Effector memory CD8-positive, alpha-beta T cell (primary cell): ENCODE data around the gene ADGRG4.

Source experiments
- ATAC-seq: fragments of 150-1000 bp; cut with Tn5 transposase; replicated peaks from 2 replicates; pipeline ENCODE4 v1.10.0; 2021; ENCODE audit warnings: mild to moderate bottlenecking, moderate library complexity
- DNase-seq, 3 experiments: peaks; one replicate each; pipeline ENCODE4 v3.0.0; 2021
- H3K27ac Mint-ChIP-seq, 2 donors: one replicate each; pipeline ENCODE4 v1.8.0; 2022; ENCODE audit warnings: mild to moderate bottlenecking in 2 of 2, mixed read lengths in 2 of 2, moderate library complexity in 2 of 2
- H3K27me3 Mint-ChIP-seq, 2 donors: one replicate each; pipeline ENCODE4 v1.8.0; 2022; ENCODE audit warnings: mixed read lengths in 2 of 2
- H3K36me3 Mint-ChIP-seq: one replicate; pipeline ENCODE4 v1.8.0; 2022; ENCODE audit warnings: mild to moderate bottlenecking, moderate library complexity, mixed read lengths; ENCODE audit not compliant: insufficient read depth
- H3K4me1 Mint-ChIP-seq, 2 donors: one replicate each; pipeline ENCODE4 v1.8.0; 2022; ENCODE audit warnings: low read depth in 2 of 2, mixed read lengths in 2 of 2
- H3K4me3 Mint-ChIP-seq, 2 donors: one replicate each; pipeline ENCODE4 v1.8.0; 2022; ENCODE audit warnings: mild to moderate bottlenecking in 2 of 2, mixed read lengths in 2 of 2, moderate library complexity in 2 of 2
- H3K9me3 Mint-ChIP-seq, 2 donors: one replicate each; pipeline ENCODE4 v1.8.0; 2022; ENCODE audit warnings: mixed read lengths in 2 of 2

Gene ADGRG4

DNA sequence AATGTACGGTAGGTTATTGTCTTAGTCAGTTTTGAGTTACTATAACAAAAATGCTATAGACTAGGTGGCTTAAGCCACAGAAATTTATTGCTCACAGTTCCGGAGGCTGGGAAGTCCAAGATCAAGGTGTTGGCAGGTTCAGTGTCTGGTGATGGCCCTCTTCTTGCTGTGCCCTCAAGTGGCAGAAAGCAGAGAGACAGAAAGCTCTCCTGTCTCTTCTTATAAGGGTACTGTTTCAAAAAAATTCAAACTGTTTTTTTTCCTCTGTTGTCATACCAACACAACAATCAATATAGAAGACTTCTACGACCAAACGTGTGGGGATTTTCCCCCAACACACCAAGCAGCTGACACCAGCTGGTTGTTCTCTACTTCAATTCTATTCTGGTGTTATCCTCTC, 53.4 kb downstream of the ADGRG4 start:
- Mint-ChIP-seq H3K36me3 (no peaks in the 10 kb centered on the region), H3K27me3 (peaks cover 11 to 12% of the 10 kb centered on the region in 2 donors), H3K4me1 (no peaks in the 10 kb centered on the region), H3K27ac (no peak overlapping the region), H3K4me3 (no peak overlapping the region), H3K9me3 (no peaks in the 10 kb centered on the region)
- DNase-seq (no peak), ATAC-seq (no peak)

DNA sequence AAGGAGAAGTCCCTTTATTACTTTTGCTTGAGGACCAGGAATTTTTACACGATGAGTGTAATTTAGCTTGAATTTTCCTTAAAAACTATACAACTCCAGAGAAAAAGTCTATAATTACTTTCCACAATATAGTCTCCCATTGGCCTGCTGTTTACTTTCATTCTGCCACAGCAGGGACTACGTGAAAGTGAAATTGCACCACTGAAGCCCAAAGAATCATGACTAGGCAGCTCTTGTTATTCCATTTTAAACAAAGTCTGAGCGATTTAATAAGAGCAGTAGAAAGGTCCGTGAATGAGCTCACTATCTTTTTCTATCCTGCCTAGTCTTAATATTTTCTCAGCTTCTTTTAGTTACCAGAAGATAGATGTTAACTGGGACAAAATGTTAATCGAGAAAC, 68.6 kb downstream of the ADGRG4 start:
- ATAC-seq (no peak), DNase-seq (no peak)
- peaks cover 3% of the 10 kb centered on the region for H3K36me3 Mint-ChIP-seq
- peaks cover 11 to 18% of the 10 kb centered on the region in 2 donors for H3K27me3 Mint-ChIP-seq
- no peaks in the 10 kb centered on the region for H3K9me3 Mint-ChIP-seq
- H3K4me3 Mint-ChIP-seq, result no peak overlapping the region
- no peaks in the 10 kb centered on the region for H3K4me1 Mint-ChIP-seq
- no peak overlapping the region for H3K27ac Mint-ChIP-seq

DNA sequence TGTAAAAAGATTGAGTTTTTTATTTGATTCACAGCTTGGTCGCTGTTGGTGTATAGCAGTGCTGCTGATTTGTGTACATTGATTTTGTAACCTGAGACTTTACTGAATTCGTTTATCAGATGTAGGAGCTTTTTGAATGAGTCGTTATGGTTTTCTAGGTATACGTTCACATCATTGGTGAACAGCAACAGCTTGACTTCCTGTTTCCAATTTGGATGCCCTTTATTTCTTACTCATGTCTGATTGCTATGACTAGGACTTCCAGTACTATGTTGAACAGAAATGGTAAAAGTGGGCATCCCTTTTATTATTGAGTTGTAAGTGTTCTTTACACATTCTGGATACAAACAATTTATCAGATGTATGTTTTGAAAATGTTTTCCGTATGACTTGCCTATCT, 76.0 kb downstream of the ADGRG4 start:
- Mint-ChIP-seq H3K27ac (no peak overlapping the region), H3K36me3 (no peaks in the 10 kb centered on the region), H3K9me3 (no peaks in the 10 kb centered on the region), H3K4me3 (no peak overlapping the region), H3K4me1 (no peaks in the 10 kb centered on the region), H3K27me3 (peaks cover 11 to 19% of the 10 kb centered on the region in 2 donors)
- DNase-seq (no peak), ATAC-seq (no peak)

DNA sequence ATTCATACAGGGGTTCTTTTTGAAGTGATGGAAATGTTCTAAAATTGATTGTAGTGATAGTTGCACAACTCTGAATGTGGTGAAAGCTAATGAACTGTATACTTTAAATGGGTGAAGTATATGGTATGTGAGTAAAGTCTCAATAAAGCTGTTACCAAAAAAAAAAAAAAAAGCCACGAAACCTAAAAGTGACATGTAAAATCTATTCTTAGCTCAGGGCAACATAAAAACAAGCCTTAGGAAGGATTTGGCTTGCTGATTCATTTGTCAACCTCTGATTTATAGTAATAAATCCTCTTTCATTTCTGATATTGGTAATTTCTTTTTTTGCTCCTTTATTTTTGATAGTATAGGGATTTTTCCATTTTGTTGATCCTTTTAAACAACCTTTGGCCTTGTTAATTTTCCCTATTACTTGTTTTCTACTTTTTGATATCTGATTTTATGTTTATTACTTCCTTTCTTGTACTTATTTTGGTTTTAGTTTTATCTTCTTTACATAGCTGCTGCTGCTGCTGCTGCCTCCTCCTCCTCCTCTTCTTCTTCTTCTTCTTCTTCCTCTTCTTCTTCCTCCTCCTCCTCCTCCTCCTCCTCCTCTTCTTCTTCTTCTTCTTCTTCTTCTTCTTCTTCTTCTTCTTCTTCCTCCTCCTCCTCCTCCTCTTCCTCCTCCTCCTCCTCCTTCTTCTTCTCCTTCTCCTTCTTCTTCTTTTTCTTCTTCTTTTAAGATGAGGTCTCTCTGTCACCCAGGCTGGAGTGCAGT, 79.4 kb downstream of the ADGRG4 start:
- H3K4me1 Mint-ChIP-seq, result no peaks in the 10 kb centered on the region
- H3K27ac Mint-ChIP-seq, result no peak overlapping the region
- ATAC-seq, result no peak
- no peaks in the 10 kb centered on the region for H3K9me3 Mint-ChIP-seq
- H3K4me3 Mint-ChIP-seq, result no peak overlapping the region
- no peak for DNase-seq
- peaks cover 17 to 22% of the 10 kb centered on the region in 2 donors for H3K27me3 Mint-ChIP-seq
- peaks cover 3% of the 10 kb centered on the region for H3K36me3 Mint-ChIP-seq

DNA sequence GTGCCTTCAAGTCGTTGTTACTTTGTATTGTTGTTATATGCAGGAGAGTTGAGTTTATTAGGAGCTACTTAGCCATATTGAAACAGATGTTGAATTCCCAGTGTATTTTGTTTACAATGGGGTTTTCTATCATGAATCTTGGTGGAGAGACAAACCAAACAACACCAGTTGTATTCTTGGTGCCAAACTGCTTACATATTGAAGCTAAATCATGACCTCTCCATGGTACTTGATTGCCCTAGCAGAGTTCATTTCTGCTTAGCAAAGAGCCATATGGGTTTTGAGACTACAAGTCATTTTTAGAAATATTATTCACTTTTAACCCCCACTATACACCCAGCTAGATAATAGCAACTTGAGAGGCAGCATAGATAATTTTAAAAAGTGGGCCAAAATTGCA, 85.4 kb downstream of the ADGRG4 start:
- H3K27ac Mint-ChIP-seq, result no peak overlapping the region
- DNase-seq (no peak), ATAC-seq (no peak)
- H3K4me3 Mint-ChIP-seq, result no peak overlapping the region
- H3K36me3 Mint-ChIP-seq, result peaks cover 3% of the 10 kb centered on the region
- no peaks in the 10 kb centered on the region for H3K4me1 Mint-ChIP-seq
- H3K27me3 Mint-ChIP-seq, result peaks cover 30 to 41% of the 10 kb centered on the region in 2 donors
- H3K9me3 Mint-ChIP-seq, result no peaks in the 10 kb centered on the region

DNA sequence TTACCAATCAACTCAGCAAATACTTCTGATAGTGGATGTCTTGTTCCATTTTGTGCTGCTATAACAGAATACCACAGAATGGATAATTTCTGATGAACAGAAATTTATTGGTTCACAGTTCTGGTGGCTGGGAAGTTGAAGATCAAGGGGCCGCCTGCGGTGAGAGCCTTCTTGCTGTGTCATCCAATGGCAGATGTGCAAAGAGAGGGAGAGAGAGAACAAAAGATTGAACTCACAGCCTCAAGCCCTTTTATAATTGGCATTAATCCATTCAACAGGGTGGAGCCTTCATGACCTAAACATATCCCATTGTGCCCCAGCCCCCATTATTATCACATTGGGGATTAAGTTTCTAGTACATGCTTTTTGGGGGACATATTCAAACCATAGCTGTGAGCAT, 86.1 kb downstream of the ADGRG4 start:
- H3K4me1 Mint-ChIP-seq, result no peaks in the 10 kb centered on the region
- no peak overlapping the region for H3K27ac Mint-ChIP-seq
- H3K27me3 Mint-ChIP-seq, result peaks cover 23 to 41% of the 10 kb centered on the region in 2 donors
- H3K4me3 Mint-ChIP-seq, result no peak overlapping the region
- DNase-seq (no peak), ATAC-seq (no peak)
- peaks cover 3% of the 10 kb centered on the region for H3K36me3 Mint-ChIP-seq
- no peaks in the 10 kb centered on the region for H3K9me3 Mint-ChIP-seq

DNA sequence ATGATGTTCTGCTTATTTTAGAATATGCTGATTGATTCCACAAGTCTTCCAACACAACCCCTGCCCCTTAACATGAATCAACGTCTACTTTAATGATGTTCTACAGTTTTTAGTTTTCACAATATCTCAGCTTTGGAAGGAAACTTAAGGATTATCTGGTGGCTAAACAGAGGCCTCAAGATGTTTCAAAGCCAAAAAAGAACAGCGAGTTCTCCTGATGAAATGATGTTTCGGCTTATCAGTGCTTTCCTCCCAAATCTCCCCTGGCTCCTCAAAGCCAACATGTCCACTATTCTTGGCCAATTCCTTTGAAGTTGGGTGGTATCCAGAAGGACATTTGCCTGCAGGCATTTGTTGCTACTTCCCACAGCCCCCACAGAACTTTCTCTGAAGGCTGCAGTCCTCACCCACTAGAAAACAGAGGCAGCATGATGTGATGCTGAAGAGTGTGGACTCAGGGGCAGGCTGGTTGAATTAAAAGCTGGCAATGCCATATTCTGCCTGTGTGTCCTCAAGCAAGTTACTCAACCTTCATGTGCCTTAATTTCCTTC, 87.3 kb downstream of the ADGRG4 start:
- Mint-ChIP-seq H3K36me3 (peaks cover 3% of the 10 kb centered on the region), H3K4me1 (no peaks in the 10 kb centered on the region), H3K27ac (no peak overlapping the region), H3K27me3 (peaks cover 21 to 41% of the 10 kb centered on the region in 2 donors), H3K9me3 (no peaks in the 10 kb centered on the region), H3K4me3 (no peak overlapping the region)
- ATAC-seq (no peak), DNase-seq (no peak)

DNA sequence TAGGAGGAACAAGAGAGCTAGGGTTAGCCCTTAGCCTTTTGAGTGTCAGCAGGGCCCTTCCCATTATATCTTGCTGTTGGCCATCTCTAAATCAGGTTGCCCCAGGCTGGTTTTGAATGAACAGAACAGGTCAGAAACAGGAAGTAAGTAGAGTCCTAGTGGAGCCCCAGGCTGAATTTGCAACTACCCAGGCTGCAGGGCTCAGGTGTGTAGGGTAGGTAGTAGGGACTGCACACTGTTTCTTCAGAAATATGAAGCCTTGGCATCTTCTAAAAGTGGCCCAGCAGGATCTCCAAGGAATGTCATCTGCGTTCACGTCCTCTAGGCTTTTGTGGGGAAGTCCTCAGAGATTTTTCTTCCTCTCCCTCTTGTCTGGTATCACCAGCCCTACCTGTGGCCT, 90.2 kb downstream of the ADGRG4 start:
- Mint-ChIP-seq H3K9me3 (no peaks in the 10 kb centered on the region), H3K27ac (no peak overlapping the region), H3K27me3 (peaks cover 19 to 31% of the 10 kb centered on the region in 2 donors), H3K4me3 (no peak overlapping the region), H3K4me1 (no peaks in the 10 kb centered on the region), H3K36me3 (no peaks in the 10 kb centered on the region)
- no peak for DNase-seq
- no peak for ATAC-seq

DNA sequence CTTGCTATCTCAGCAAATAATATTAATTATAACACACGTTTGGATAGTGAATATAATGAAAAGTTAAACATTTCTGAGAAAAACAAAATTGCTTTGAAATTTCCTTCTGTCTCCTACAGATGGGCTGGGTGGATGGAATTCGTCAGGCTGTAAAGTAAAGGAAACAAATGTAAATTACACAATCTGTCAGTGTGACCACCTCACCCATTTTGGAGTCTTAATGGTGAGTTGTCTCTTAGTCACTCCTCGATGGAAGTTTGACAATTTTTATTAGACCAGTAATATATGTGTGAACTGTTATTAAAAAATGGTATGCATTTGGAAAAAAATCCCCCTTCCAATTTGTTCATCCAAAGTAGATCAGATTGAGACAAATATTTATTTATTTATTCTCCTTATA, 94.5 kb downstream of the ADGRG4 start:
- Mint-ChIP-seq H3K4me3 (no peak overlapping the region), H3K27me3 (peaks cover 6 to 8% of the 10 kb centered on the region in 2 donors), H3K36me3 (no peaks in the 10 kb centered on the region), H3K4me1 (no peaks in the 10 kb centered on the region), H3K9me3 (no peaks in the 10 kb centered on the region), H3K27ac (no peak overlapping the region)
- ATAC-seq (no peak), DNase-seq (no peak)

DNA sequence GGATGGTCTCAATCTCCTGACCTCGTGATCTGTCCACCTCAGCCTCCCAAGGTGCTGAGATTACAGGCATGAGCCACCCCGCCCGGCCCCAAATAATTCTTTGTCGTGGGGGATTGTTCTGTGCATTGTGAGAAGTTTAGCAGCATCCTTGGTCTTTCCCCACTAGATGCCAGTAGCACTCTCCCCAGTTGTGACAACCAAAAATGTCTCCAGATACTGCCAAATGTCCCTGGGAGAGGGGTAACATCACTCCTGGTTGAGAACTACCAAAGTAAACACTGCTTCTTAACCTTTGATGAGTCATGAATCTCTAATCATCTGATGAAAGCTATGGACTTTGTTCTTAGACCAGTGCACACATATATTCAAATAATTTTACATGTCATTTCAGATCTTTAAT, 96.2 kb downstream of the ADGRG4 start:
- Mint-ChIP-seq H3K4me3 (no peak overlapping the region), H3K36me3 (no peaks in the 10 kb centered on the region), H3K27me3 (peaks cover 0 to 5% of the 10 kb centered on the region in 2 donors), H3K27ac (no peak overlapping the region), H3K9me3 (no peaks in the 10 kb centered on the region), H3K4me1 (no peaks in the 10 kb centered on the region)
- ATAC-seq (no peak), DNase-seq (no peak)

DNA sequence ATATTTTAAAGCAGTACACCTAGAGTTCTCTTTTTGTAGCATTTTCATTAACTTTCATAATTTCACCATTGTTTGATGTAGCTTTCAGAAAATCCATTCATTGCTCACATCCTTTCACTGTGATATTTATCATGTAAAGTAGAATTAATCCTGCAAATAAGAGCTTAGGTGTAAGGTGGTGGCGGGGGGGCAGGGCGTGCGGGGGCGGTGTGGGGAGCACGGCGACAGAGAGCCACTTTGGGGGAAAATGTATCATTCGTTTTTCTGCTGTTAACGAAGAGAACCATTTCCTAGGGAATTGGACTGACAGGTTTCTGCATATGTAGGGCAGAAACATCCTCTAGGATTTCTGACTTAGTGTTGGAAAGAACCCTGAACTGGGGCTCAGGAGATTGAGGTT, 104.4 kb downstream of the ADGRG4 start:
- ATAC-seq, result no peak
- Mint-ChIP-seq H3K36me3 (no peaks in the 10 kb centered on the region), H3K4me1 (no peaks in the 10 kb centered on the region), H3K27me3 (peaks cover 0 to 9% of the 10 kb centered on the region in 2 donors), H3K9me3 (no peaks in the 10 kb centered on the region), H3K27ac (no peak overlapping the region), H3K4me3 (no peak overlapping the region)
- no peak for DNase-seq

DNA sequence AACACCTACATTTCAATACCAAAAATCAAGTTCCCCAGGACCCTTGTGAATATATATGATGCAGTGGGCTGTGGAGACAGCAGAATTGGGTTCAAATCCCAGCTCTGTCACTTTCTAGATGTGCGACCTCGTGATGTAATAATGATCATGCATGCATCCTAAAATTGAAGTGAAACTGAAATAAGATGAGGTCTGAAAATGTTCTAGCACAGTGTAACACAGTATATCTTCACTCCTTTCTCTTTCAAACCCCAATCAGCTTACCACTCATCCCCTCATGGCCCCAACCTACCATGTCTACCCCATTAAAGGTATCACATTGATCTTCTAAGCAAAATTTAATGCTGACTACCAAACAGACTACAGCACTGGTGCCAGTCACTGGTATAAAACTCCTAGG, 117.0 kb downstream of the ADGRG4 start:
- H3K4me1 Mint-ChIP-seq, result no peaks in the 10 kb centered on the region
- no peaks in the 10 kb centered on the region for H3K36me3 Mint-ChIP-seq
- no peak overlapping the region for H3K4me3 Mint-ChIP-seq
- H3K27ac Mint-ChIP-seq, result no peak overlapping the region
- DNase-seq (no peak), ATAC-seq (no peak)
- no peaks in the 10 kb centered on the region for H3K9me3 Mint-ChIP-seq
- H3K27me3 Mint-ChIP-seq, result peaks cover 5 to 16% of the 10 kb centered on the region in 2 donors

DNA sequence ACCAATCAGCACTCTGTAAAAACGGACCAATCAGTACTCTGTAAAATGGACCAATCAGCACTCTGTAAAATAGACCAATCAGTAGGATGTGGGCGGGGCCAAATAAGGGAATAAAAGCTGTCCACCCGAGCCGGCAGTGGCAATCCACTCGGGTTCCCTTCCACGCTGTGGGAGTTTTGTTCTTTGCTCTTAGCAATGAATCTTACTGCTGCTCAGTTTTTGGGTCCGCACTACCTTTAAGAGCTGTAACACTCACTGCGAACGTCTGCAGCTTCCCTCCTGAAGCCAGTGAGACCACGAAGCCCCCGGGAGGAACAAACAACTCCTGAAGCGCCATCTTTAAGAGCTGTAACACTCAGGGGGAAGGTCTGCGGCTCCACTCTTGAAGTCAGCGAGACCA, 120.6 kb downstream of the ADGRG4 start:
- Mint-ChIP-seq H3K9me3 (no peaks in the 10 kb centered on the region), H3K36me3 (no peaks in the 10 kb centered on the region), H3K4me3 (no peak overlapping the region), H3K27ac (no peak overlapping the region), H3K27me3 (peaks cover 5 to 16% of the 10 kb centered on the region in 2 donors), H3K4me1 (no peaks in the 10 kb centered on the region)
- no peak for DNase-seq
- ATAC-seq, result no peak

DNA sequence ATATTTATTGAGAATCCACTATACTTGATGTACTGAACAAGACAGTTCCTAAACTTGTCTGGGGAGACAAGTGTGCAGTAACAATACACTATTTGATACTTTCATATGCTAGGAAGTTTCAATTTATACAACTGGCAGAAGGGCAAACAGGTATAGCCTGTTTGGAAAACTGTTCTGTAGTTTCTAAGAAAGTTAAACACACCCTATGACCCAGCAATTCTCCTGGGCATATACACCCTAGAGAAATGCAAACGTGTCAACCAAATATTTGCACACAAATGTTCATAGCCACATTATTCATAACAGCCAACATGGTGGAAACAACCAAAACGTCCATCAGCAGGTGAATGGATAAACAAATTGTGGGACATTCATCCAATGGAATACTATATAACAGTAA, 123.0 kb downstream of the ADGRG4 start:
- no peaks in the 10 kb centered on the region for H3K9me3 Mint-ChIP-seq
- H3K36me3 Mint-ChIP-seq, result peaks cover 3% of the 10 kb centered on the region
- H3K4me3 Mint-ChIP-seq, result no peak overlapping the region
- DNase-seq (no peak), ATAC-seq (no peak)
- no peaks in the 10 kb centered on the region for H3K4me1 Mint-ChIP-seq
- no peak overlapping the region for H3K27ac Mint-ChIP-seq
- peaks cover 4 to 13% of the 10 kb centered on the region in 2 donors for H3K27me3 Mint-ChIP-seq
